ENCODE measurements around the gene MRPL21.

GRCh38 chr11:68928136-68928880 lies 24.7 kb upstream of the MRPL21 start:
- no peak for TF ChIP-seq POLR2A (IDR thresholded peaks at IDR 0.05)
- TF ChIP-seq CTCF (IDR thresholded peaks at IDR 0.05 in 4 of 5, conservative IDR thresholded peaks at IDR 0.05 in 1 of 5), result no peak

Measured in gastrocnemius medialis (tissue), 4 donors.